Transverse colon (tissue), 4 donors: ENCODE data around the gene TMED8.

Experiments used
- CTCF ChIP-seq, 5 experiments: fragments of 200-600 bp in 3 of 5; fragments of 450-650 bp in 2 of 5; sonication (generic) in 3 of 5; IDR thresholded peaks; 1 replicate in 2 of 5; 2 replicates in 3 of 5; pipeline ENCODE4 v1.5.1; 2016 to 2017; ENCODE audit warnings: antibody characterized with exemption in 5 of 5, inconsistent platforms in 3 of 5, mild to moderate bottlenecking in 2 of 5, moderate library complexity in 1 of 5
- EP300 ChIP-seq: sonication (generic); formaldehyde crosslinking; IDR thresholded peaks from one replicate; pipeline ENCODE4 v1.6.1; 2017; ENCODE audit warnings: antibody characterized with exemption, low read depth
- POLR2A ChIP-seq: fragments of 450-650 bp; IDR thresholded peaks from one replicate; pipeline ENCODE4 v1.6.1; 2016; ENCODE audit warnings: antibody characterized with exemption, mild to moderate bottlenecking, moderate library complexity
- POLR2AphosphoS5 ChIP-seq, 3 donors: sonication (generic); formaldehyde crosslinking; IDR thresholded peaks; one replicate each; pipeline ENCODE4 v1.6.1; 2016; ENCODE audit warnings: antibody characterized with exemption in 3 of 3

- no peak for TF ChIP-seq CTCF (IDR thresholded peaks at IDR 0.05)
- no peak for TF ChIP-seq EP300
- no peak for TF ChIP-seq POLR2AphosphoS5 (IDR thresholded peaks at IDR 0.05)
- no peak for TF ChIP-seq POLR2A
These were observed 65.7 kb downstream of the TMED8 start for GRCh38 chr14:77311217-77311616.
